A549 (cell line): ENCODE measurements around the gene YAF2. TPM values are rescaled to one million over a fixed set of nuclear protein-coding genes. Genes with fewer than 3 reads are reported as not detected.
"Not testable (repeated sequence)": the region's sequence is repeated elsewhere in the genome, so short reads cannot be mapped to it uniquely, and the experiment has no call there.

Experiments
- ATAC-seq, 2 experiments: fragments of 200-7000 bp in 1 of 2; fragments of >200 bp in 1 of 2; cut with Nextera tagmentation in 1 of 2; cut with Tn5 transposase in 1 of 2; 3 replicates each; pipeline versions ENCODE4 v1.8.0 to v1.9.1; 2018 to 2020; ENCODE audit warnings: mild to moderate bottlenecking in 1 of 2, moderate library complexity in 1 of 2
- CTCF ChIA-PET: fragments of 300-600 bp; sonication (Branson Sonifier 250); formaldehyde crosslinking; extraction: SDS; loops from one replicate; lab custom pipeline; 2021; ENCODE audit warnings: antibody characterized with exemption, inconsistent platforms; lab: Yijun Ruan, JAX
- POLR2A ChIA-PET: fragments of 350-600 bp; formaldehyde crosslinking; extraction: SDS; loops from one replicate; lab custom pipeline; 2021; ENCODE audit warnings: antibody characterized with exemption, inconsistent platforms; lab: Yijun Ruan, JAX
- DNase-seq, 2 experiments: peaks; one replicate each; pipeline versions ENCODE4 v3.0.0 to v3.0.0-alpha.2; 2011 to 2016; ENCODE audit warnings: low read depth in 1 of 2, low spot score in 1 of 2
- FAIRE-seq: peaks from 2 replicates; lab custom pipeline; 2011; peaks lifted over from hg19 to GRCh38; lab: Jason Lieb, UNC
- H3K27ac ChIP-seq, 2 experiments: fragments of >200 bp; sonication (Bioruptor Twin); formaldehyde crosslinking; 3 replicates each; pipeline ENCODE4 v1.5.1; 2016 to 2017
- H3K4me1 ChIP-seq: fragments of >200 bp; sonication (Bioruptor Twin); formaldehyde crosslinking; 3 replicates; pipeline ENCODE4 v1.6.1; 2016
- H3K4me2 ChIP-seq: fragments of >200 bp; sonication (Bioruptor Twin); formaldehyde crosslinking; 3 replicates; pipeline ENCODE4 v1.6.1; 2016
- H3K4me3 ChIP-seq: fragments of >200 bp; sonication (Bioruptor Twin); formaldehyde crosslinking; 3 replicates; pipeline ENCODE4 v1.5.1; 2016
- H3K9me3 ChIP-seq: fragments of >200 bp; sonication (Bioruptor Twin); formaldehyde crosslinking; 3 replicates; pipeline ENCODE4 v1.6.1; 2016
- CBX2 ChIP-seq: fragments of 200-600 bp; sonication (generic); IDR thresholded peaks from 2 replicates; pipeline ENCODE4 v1.6.1; 2016; ENCODE audit warnings: low read depth, mild to moderate bottlenecking, borderline replicate concordance
- CHD4 ChIP-seq: fragments of 200-600 bp; sonication (generic); IDR thresholded peaks from 2 replicates; pipeline ENCODE4 v1.6.1; 2016; ENCODE audit warnings: antibody characterized with exemption, mild to moderate bottlenecking, borderline replicate concordance
- CTCF ChIP-seq: fragments of >200 bp; sonication (Bioruptor Twin); formaldehyde crosslinking; IDR thresholded peaks from 3 replicates; pipeline ENCODE4 v1.5.1; 2016
- EHF ChIP-seq: fragments of 250-450 bp; sonication (Bioruptor Pico); IDR thresholded peaks from 2 replicates; pipeline ENCODE4 v1.5.0; 2020; ENCODE audit warnings: mild to moderate bottlenecking
- EHMT2 ChIP-seq: fragments of 200-600 bp; sonication (generic); IDR thresholded peaks from 2 replicates; pipeline ENCODE4 v1.6.1; 2016; ENCODE audit warnings: antibody characterized with exemption, low read depth, mild to moderate bottlenecking, moderate library complexity
- ESRRA ChIP-seq: fragments of 150-350 bp; IDR thresholded peaks from 2 replicates; pipeline ENCODE4 v1.6.1; 2014; ENCODE audit warnings: mild to moderate bottlenecking, low read length, borderline replicate concordance
- FOSB ChIP-seq: fragments of 250-450 bp; sonication (Bioruptor Pico); IDR thresholded peaks from 2 replicates; pipeline ENCODE4 v1.5.0; 2020; ENCODE audit warnings: mild to moderate bottlenecking, moderate library complexity
- GATA3 ChIP-seq: IDR thresholded peaks from 2 replicates; pipeline ENCODE4 v1.6.1; 2012; ENCODE audit warnings: borderline replicate concordance
- HDAC2 ChIP-seq: fragments of 200-600 bp; sonication (generic); IDR thresholded peaks from 2 replicates; pipeline ENCODE4 v1.6.1; 2016
- HEYL ChIP-seq: fragments of 250-450 bp; sonication (Bioruptor Pico); IDR thresholded peaks from 2 replicates; pipeline ENCODE4 v1.8.0; 2021; ENCODE audit warnings: mild to moderate bottlenecking, moderate library complexity
- HOXA7 ChIP-seq: fragments of 250-450 bp; sonication (Bioruptor Pico); IDR thresholded peaks from 2 replicates; pipeline ENCODE4 v1.5.0; 2020; ENCODE audit warnings: mild to moderate bottlenecking, moderate library complexity
- HOXB13 ChIP-seq: fragments of 250-450 bp; sonication (Bioruptor Pico); IDR thresholded peaks from 2 replicates; pipeline ENCODE4 v1.5.0; 2020; ENCODE audit warnings: low read depth, mild to moderate bottlenecking, moderate library complexity
- HOXB5 ChIP-seq: fragments of 250-450 bp; sonication (Bioruptor Pico); IDR thresholded peaks from 2 replicates; pipeline ENCODE4 v1.5.0; 2020; ENCODE audit warnings: mild to moderate bottlenecking, moderate library complexity
- JUN ChIP-seq, 2 experiments: fragments of >200 bp; sonication (Bioruptor Twin); formaldehyde crosslinking; IDR thresholded peaks; 2 replicates in 1 of 2; 3 replicates in 1 of 2; pipeline ENCODE4 v1.6.1; 2016 to 2017
- NR3C1 ChIP-seq: fragments of >200 bp; sonication (Bioruptor Twin); formaldehyde crosslinking; IDR thresholded peaks from 3 replicates; pipeline ENCODE4 v1.6.1; 2017
- PBX3 ChIP-seq: IDR thresholded peaks from 2 replicates; pipeline ENCODE4 v1.6.1; 2012
- TFCP2L1 ChIP-seq: fragments of 250-450 bp; sonication (Bioruptor Pico); IDR thresholded peaks from 2 replicates; pipeline ENCODE4 v1.5.0; 2021; ENCODE audit warnings: mild to moderate bottlenecking
- ZSCAN20 ChIP-seq: fragments of 250-450 bp; sonication (Bioruptor Pico); IDR thresholded peaks from 2 replicates; pipeline ENCODE4 v1.8.0; 2022; ENCODE audit warnings: mild to moderate bottlenecking, moderate library complexity
- WGBS: methylation state at CpG from one replicate; pipeline ENCODE4 v1.1.6; 2017; ENCODE audit errors: missing lambda C conversion rate; 5-methylcytosine and 5-hydroxymethylcytosine counted together
- polyA plus RNA-seq, 4 experiments: library from polyadenylated mRNA; depleted of rRNA in 3 of 4; stranded (reverse); fragments of >200 nt; fragmentation: RNase III in 1 of 4; extraction: RNeasy Plus Mini Kit Qiagen cat#74134 plus additional on column Dnase treatment in 1 of 4; gene quantifications; 2 replicates in 3 of 4; 3 replicates in 1 of 4; pipeline ENCODE4 v1.2.3, GENCODE V29; 2011 to 2017
- TF ChIP-seq, protein P1 (sequence below): IDR thresholded peaks from 2 replicates; pipeline ENCODE4 v1.6.1; 2012; ENCODE audit warnings: low read depth, borderline replicate concordance
- TF ChIP-seq, protein P2 (sequence below): fragments of 450-650 bp; IDR thresholded peaks from 2 replicates; pipeline ENCODE4 v1.6.1; 2014; ENCODE audit warnings: antibody characterized with exemption

Gene YAF2
- polyA plus RNA-seq, 2 of the 4 experiments (the other 2 are of a cell fraction), result 21.5 to 49.2 TPM

DNA sequence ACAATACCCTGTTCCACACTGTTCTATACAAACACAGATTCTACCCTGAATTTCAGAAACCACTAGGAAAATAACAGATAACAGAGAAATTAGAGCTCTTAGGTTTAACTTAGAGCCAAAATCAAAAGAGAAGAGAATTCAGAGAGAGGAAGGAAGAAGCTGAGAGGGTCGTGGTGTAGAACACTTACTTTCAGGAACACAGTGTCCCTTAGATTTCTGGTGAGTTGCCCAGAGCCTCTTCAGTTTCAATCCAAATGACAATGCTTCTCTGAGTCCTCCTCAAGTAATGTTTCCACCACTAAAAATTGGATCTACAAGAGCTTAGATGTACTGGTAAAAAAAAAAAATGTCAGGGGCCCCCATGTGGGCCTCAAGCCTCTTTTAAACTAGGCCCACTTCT is 2.6 kb downstream of the YAF2 start:
- POLR2A ChIA-PET, result no interaction called here
- CTCF ChIA-PET, result no interaction called here
- peak overlapping the region; percentile 71 for H3K4me2 ChIP-seq

DNA sequence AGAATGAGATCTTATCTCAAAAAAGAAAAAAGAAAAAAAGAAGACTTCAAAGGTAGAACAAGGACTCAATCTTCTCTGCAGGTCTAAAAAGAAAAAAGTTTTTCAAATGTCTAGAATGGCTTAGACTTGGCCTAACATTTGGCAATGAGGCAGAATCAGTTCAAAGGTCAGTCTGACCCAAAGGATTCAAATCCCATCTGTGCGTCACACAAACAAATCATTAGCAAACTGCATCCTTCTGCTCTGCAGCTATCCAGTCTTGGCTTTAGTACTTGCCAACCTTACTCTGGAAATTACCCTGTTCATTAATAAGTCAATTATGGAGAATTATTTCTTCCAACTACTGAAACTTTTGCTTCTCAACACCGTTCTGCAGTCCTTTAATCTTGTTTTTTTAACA is 3.1 kb downstream of the YAF2 start:
- no peak overlapping the region for H3K4me3 ChIP-seq
- no peak for DNase-seq
- ATAC-seq, result no peak
- no peaks in the 10 kb centered on the region for H3K9me3 ChIP-seq
- peak overlapping the region; percentile 71 for H3K4me2 ChIP-seq
- TF ChIP-seq GATA3, result no peak
- no peak for TF ChIP-seq HDAC2
- TF ChIP-seq EHMT2, result no peak
- TF ChIP-seq, protein P1, sequence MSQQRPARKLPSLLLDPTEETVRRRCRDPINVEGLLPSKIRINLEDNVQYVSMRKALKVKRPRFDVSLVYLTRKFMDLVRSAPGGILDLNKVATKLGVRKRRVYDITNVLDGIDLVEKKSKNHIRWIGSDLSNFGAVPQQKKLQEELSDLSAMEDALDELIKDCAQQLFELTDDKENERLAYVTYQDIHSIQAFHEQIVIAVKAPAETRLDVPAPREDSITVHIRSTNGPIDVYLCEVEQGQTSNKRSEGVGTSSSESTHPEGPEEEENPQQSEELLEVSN, result no peak
- TF ChIP-seq CBX2, result no peak
- TF ChIP-seq HOXB5, result no peak
- ChIA-PET CTCF (no interaction called here), POLR2A (no interaction called here)
- H3K4me1 ChIP-seq, result peaks cover 27% of the 10 kb centered on the region
- WGBS, result 84% methylated on average over 2 of the region's 2 CpGs
- no peak for FAIRE-seq
- H3K27ac ChIP-seq, result peak overlapping the region in 1 of 2 experiments; percentile 17; a peak in 1 of 6 replicates

More for the DNA sequence above, 2.6 kb downstream of the YAF2 start:
- no peak for ATAC-seq
- DNase-seq, result no peak
- no peaks in the 10 kb centered on the region for H3K9me3 ChIP-seq
- FAIRE-seq, result no peak
- peaks cover 27% of the 10 kb centered on the region for H3K4me1 ChIP-seq
- WGBS, result 34% methylated on average over 1 of the region's 1 CpG
- peak overlapping the region; percentile 14 to 22; a peak in 1 of 6 replicates for H3K27ac ChIP-seq
- TF ChIP-seq PBX3, result no peak
- TF ChIP-seq, all 56 proteins: peak for 0
- H3K4me3 ChIP-seq, result no peak overlapping the region

DNA sequence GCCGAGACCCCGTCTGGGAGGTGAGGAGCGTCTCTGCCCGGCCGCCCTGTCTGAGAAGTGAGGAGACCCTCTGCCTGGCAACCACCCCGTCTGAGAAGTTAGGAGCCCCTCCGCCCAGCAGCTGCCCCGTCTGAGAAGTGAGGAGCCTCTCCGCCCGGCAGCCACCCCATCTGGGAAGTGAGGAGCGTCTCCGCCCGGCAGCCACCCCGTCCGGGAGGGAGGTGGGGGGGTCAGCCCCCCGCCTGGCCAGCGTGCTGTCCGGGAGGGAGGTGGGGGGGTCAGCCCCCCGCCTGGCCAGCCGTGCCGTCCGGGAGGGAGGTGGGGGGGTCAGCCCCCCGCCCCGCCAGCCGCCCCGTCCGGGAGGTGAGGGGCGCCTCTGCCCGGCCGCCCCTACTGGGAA is 10.5 kb downstream of the YAF2 start:
- FAIRE-seq, CTCF ChIA-PET: not testable (repeated sequence)

DNA sequence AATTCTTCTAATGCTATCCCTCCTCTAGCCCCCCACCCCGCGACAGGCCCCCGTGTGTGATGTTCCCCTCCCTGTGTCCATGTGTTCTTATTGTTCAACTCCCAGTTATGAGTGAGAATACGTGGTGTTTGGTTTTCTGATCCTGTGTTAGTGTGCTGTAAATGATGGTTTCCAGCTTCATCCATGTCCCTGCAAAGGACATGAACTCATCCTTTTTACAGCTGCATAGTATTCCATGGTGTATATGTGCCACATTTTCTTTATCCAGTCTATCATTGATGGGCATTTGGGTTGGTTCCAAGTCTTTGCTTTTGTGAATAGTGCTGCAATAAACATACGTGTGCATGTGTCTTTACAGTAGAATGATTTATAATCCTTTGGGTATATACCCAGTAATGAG is 13.5 kb downstream of the YAF2 start:
- H3K9me3 ChIP-seq, H3K4me2 ChIP-seq, POLR2A ChIA-PET, DNase-seq, ATAC-seq, H3K27ac ChIP-seq, CTCF ChIA-PET, H3K4me1 ChIP-seq, H3K4me3 ChIP-seq, FAIRE-seq: not testable (repeated sequence)
- 93% methylated on average over 4 of the region's 5 CpGs for WGBS

More for the DNA sequence above, 10.5 kb downstream of the YAF2 start:
- H3K27ac ChIP-seq, DNase-seq, H3K9me3 ChIP-seq, POLR2A ChIA-PET, H3K4me1 ChIP-seq, H3K4me3 ChIP-seq, H3K4me2 ChIP-seq, ATAC-seq: not testable (repeated sequence)
- WGBS, result 87% methylated on average over 5 of the region's 30 CpGs

DNA sequence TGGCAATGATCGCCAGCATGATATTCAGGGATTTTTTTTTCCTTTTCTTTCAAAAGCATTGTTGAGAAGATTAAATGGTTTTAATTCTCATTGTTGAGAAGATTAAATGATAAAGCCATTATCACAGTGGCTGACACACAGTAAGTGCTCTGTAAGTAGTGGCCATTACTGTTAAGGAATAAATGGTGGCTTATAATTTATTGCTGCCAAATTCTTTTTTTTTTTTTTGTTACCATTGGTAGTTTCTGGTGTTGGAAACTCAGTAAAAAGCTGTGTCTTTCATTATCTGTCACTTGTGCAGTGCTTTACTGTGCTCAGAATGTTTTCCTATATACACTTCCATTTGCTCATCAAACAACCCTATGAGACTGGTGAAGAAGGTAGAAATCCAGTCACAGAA is 15.3 kb downstream of the YAF2 start:
- no peak overlapping the region for H3K4me2 ChIP-seq
- H3K4me1 ChIP-seq, result peaks cover 16% of the 10 kb centered on the region
- ChIA-PET CTCF (no interaction called here), POLR2A (no interaction called here)
- H3K27ac ChIP-seq, result no peak overlapping the region
- no peak overlapping the region for H3K4me3 ChIP-seq
- no peaks in the 10 kb centered on the region for H3K9me3 ChIP-seq
- no peak for DNase-seq
- 95% methylated on average over 1 of the region's 1 CpG for WGBS
- no peak for ATAC-seq
- TF ChIP-seq CHD4, result no peak
- TF ChIP-seq HOXB5, result no peak
- TF ChIP-seq CTCF, result no peak
- TF ChIP-seq HOXB13 (CRISPR knock-in tag), result no peak
- no peak for TF ChIP-seq EHF (CRISPR knock-in tag)
- TF ChIP-seq NR3C1, result no peak
- no peak for TF ChIP-seq ZSCAN20 (CRISPR knock-in tag)
- no peak for TF ChIP-seq FOSB (CRISPR knock-in tag)
- no peak for TF ChIP-seq CBX2
- no peak for TF ChIP-seq JUN (IDR thresholded peaks at IDR 0.05)
- TF ChIP-seq PBX3, result no peak
- TF ChIP-seq HEYL (CRISPR knock-in tag), result no peak
- TF ChIP-seq TFCP2L1 (CRISPR knock-in tag), result no peak
- TF ChIP-seq GATA3, result no peak
- TF ChIP-seq ESRRA, result no peak
- TF ChIP-seq, protein P2, sequence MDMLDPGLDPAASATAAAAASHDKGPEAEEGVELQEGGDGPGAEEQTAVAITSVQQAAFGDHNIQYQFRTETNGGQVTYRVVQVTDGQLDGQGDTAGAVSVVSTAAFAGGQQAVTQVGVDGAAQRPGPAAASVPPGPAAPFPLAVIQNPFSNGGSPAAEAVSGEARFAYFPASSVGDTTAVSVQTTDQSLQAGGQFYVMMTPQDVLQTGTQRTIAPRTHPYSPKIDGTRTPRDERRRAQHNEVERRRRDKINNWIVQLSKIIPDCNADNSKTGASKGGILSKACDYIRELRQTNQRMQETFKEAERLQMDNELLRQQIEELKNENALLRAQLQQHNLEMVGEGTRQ, result no peak
- TF ChIP-seq HOXA7 (CRISPR knock-in tag), result no peak
- no peak for FAIRE-seq
